Mesodermal cell (in vitro differentiated cells): ENCODE measurements around the gene SPTBN5.
"Not testable (repeated sequence)": the region's sequence is repeated elsewhere in the genome, so short reads cannot be mapped to it uniquely, and the experiment has no call there.

ENCODE experiments used
- H3K27ac ChIP-seq: 2 replicates; pipeline ENCODE4 v1.7.0; 2013; ENCODE audit warnings: mild to moderate bottlenecking, low read depth, low read length, moderate library complexity; ENCODE audit not compliant: severe bottlenecking
- H3K36me3 ChIP-seq: 2 replicates; pipeline ENCODE4 v1.7.1; 2013; ENCODE audit warnings: mild to moderate bottlenecking, low read length, moderate library complexity; ENCODE audit not compliant: control insufficient read depth, insufficient read depth
- H3K4me1 ChIP-seq: one replicate; pipeline ENCODE4 v1.7.1; 2013; ENCODE audit warnings: mild to moderate bottlenecking, low read length; ENCODE audit not compliant: insufficient read depth, control insufficient read depth, poor library complexity, severe bottlenecking
- H3K4me3 ChIP-seq: 2 replicates; pipeline ENCODE4 v1.7.0; 2013; ENCODE audit warnings: low read length, control low read depth, mild to moderate bottlenecking; ENCODE audit not compliant: insufficient read depth, poor library complexity, severe bottlenecking; ENCODE audit errors: extremely low read depth
- H3K9me3 ChIP-seq: 2 replicates; pipeline ENCODE4 v1.7.1; 2013; ENCODE audit warnings: mild to moderate bottlenecking, low read length, moderate library complexity; ENCODE audit not compliant: control insufficient read depth
- WGBS, 2 experiments: methylation state at CpG; one replicate each; pipeline ENCODE4 v1.1.5; 2013; ENCODE audit warnings: missing lambda C conversion rate in 2 of 2; ENCODE audit not compliant: insufficient coverage in 2 of 2; 5-methylcytosine and 5-hydroxymethylcytosine counted together

The SPTBN5 gene

GRCh38 chr15:41831291-41831690 is 62.6 kb downstream of the SPTBN5 start:
- H3K4me1 ChIP-seq: peaks cover 13% of the 10 kb centered on the region
- not testable (repeated sequence) for H3K36me3 ChIP-seq, H3K4me3 ChIP-seq, H3K9me3 ChIP-seq, H3K27ac ChIP-seq
- 96 to 98% methylated on average over 4 of the region's 4 CpGs for WGBS, 2 experiments

GRCh38 chr15:41829959-41830646 is 63.8 kb downstream of the SPTBN5 start:
- no peak overlapping the region for H3K27ac ChIP-seq

GRCh38 chr15:41828807-41829141 is 65.1 kb downstream of the SPTBN5 start:
- H3K4me3 ChIP-seq: peak overlapping the region; percentile 81
- no peaks in the 10 kb centered on the region for H3K9me3 ChIP-seq
- H3K27ac ChIP-seq: no peak overlapping the region
- H3K4me1 ChIP-seq: peaks cover 7% of the 10 kb centered on the region
- 55 to 64% methylated on average over 3 to 6 of the region's 6 CpGs for WGBS, 2 experiments
- H3K36me3 ChIP-seq: peaks cover 25% of the 10 kb centered on the region

More at GRCh38 chr15:41829959-41830646, 63.8 kb downstream of the SPTBN5 start:
- Histone ChIP-seq H3K9me3 (no peaks in the 10 kb centered on the region), H3K36me3 (peaks cover 14% of the 10 kb centered on the region), H3K4me3 (no peak overlapping the region), H3K4me1 (peaks cover 7% of the 10 kb centered on the region)
- WGBS, 2 experiments: 95 to 96% methylated on average over 10 to 11 of the region's 13 CpGs

GRCh38 chr15:41827880-41828806 is 65.7 kb downstream of the SPTBN5 start, which contains the start of gene JMJD7:
Gene JMJD7, plus strand, starts transcription at chr15:41828092. Its CDS starts 33 bp downstream, at chr15:41828125.
- peaks cover 7% of the 10 kb centered on the region for H3K4me1 ChIP-seq
- WGBS, 2 experiments: 0 to 1% methylated on average over 51 to 53 of the region's 66 CpGs
- H3K4me3 ChIP-seq: peak within 1 kb of the TSS; percentile 81
- peaks cover 31% of the 10 kb centered on the region for H3K36me3 ChIP-seq
- no peaks in the 10 kb centered on the region for H3K9me3 ChIP-seq
- H3K27ac ChIP-seq: peak within 1 kb of the TSS; percentile 29

- Histone ChIP-seq H3K4me1 (peaks cover 7% of the 10 kb centered on the region), H3K27ac (no peak overlapping the region), H3K9me3 (no peaks in the 10 kb centered on the region), H3K4me3 (peak overlapping the region; percentile 81), H3K36me3 (peaks cover 36% of the 10 kb centered on the region)
- 10% methylated on average over 24 to 28 of the region's 37 CpGs for WGBS, 2 experiments
Observed at GRCh38 chr15:41827290-41827879, 66.5 kb downstream of the SPTBN5 start.

- H3K4me1 ChIP-seq: peaks cover 7% of the 10 kb centered on the region
- H3K4me3 ChIP-seq: no peak overlapping the region
- H3K27ac ChIP-seq: no peak overlapping the region
- H3K9me3 ChIP-seq: no peaks in the 10 kb centered on the region
- H3K36me3 ChIP-seq: peaks cover 45% of the 10 kb centered on the region
- WGBS, 2 experiments: 90 to 96% methylated on average over 7 to 9 of the region's 13 CpGs
Observed at GRCh38 chr15:41825572-41826535, 68.0 kb downstream of the SPTBN5 start.

- 94 to 98% methylated on average over 6 to 10 of the region's 10 CpGs for WGBS, 2 experiments
- no peak overlapping the region for H3K4me3 ChIP-seq
- H3K9me3 ChIP-seq: no peaks in the 10 kb centered on the region
- no peak overlapping the region for H3K27ac ChIP-seq
- peaks cover 7% of the 10 kb centered on the region for H3K4me1 ChIP-seq
- peaks cover 52% of the 10 kb centered on the region for H3K36me3 ChIP-seq
Observed at GRCh38 chr15:41825145-41825544, 68.7 kb downstream of the SPTBN5 start.

GRCh38 chr15:41824062-41824745 is 69.6 kb downstream of the SPTBN5 start:
- Histone ChIP-seq H3K4me3 (no peak overlapping the region), H3K36me3 (peaks cover 57% of the 10 kb centered on the region), H3K4me1 (peaks cover 7% of the 10 kb centered on the region), H3K27ac (no peak overlapping the region), H3K9me3 (no peaks in the 10 kb centered on the region)
- 94 to 98% methylated on average over 14 to 19 of the region's 19 CpGs for WGBS, 2 experiments

GRCh38 chr15:41823502-41823901 is 70.4 kb downstream of the SPTBN5 start:
- peaks cover under 1% of the 10 kb centered on the region for H3K4me1 ChIP-seq
- H3K27ac ChIP-seq: no peak overlapping the region
- H3K4me3 ChIP-seq: no peak overlapping the region
- no peaks in the 10 kb centered on the region for H3K9me3 ChIP-seq
- peaks cover 64% of the 10 kb centered on the region for H3K36me3 ChIP-seq
- 92 to 96% methylated on average over 5 to 9 of the region's 11 CpGs for WGBS, 2 experiments
